ENCODE results near the gene UFC1. TPM values are rescaled to one million over a fixed set of nuclear protein-coding genes. Genes with fewer than 3 reads are reported as not detected.
A peak's percentile ranks its signal among the peaks of the same experiment; 100 is the strongest.

Gene UFC1
- total RNA-seq, 2 experiments from 2014 or later = 96.6 to 97.8 TPM

DNA sequence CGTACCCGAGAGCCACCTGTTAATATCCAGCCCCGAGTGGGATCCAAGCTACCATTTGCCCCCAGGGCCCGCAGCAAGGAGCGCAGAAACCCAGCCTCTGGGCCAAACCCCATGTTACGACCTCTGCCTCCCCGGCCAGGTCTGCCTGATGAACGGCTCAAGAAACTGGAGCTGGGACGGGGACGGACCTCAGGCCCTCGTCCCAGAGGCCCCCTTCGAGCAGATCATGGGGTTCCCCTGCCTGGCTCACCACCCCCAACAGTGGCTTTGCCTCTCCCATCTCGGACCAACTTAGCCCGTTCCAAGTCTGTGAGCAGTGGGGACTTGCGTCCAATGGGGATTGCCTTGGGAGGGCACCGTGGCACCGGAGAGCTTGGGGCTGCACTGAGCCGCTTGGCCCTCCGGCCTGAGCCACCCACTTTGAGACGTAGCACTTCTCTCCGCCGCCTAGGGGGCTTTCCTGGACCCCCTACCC, 6.9 kb downstream of the UFC1 start:
- ChIA-PET CTCF (no interaction called here), POLR2A (no interaction called here)
- Mint-ChIP-seq H3K4me3 (peak overlapping the region; percentile 93), H3K4me1 (ENCODE audit: low read depth) (peaks cover 78% of the 10 kb centered on the region), H3K9me3 (no peaks in the 10 kb centered on the region), H3K27ac (peak overlapping the region; percentile 98), H3K27me3 (no peaks in the 10 kb centered on the region), H3K36me3 (ENCODE audit: low read depth) (peaks cover 68% of the 10 kb centered on the region)
- Histone ChIP-seq H3K9me3 (ENCODE audit: control insufficient read depth in 1 of 2, insufficient read depth in 1 of 2, low read length in 2 of 2) (no peaks in the 10 kb centered on the region), H3K27me3 (ENCODE audit: control insufficient read depth in 1 of 2, insufficient read depth in 2 of 2, low read length in 2 of 2) (no peaks in the 10 kb centered on the region), H3K4me1 (ENCODE audit: insufficient read depth, low read length) (peaks cover 45% of the 10 kb centered on the region), H3K36me3 (ENCODE audit: insufficient read depth, low read length) (peaks cover 51% of the 10 kb centered on the region), H3K27ac (ENCODE audit: low read depth in 1 of 2, low read length in 2 of 2) (no peak overlapping the region), H3K4me3 (ENCODE audit: low read length) (no peak overlapping the region)
- DNase-seq (peak in 1 of 14 experiments; percentile 35), ATAC-seq (ENCODE audit: poor library complexity) (no peak)
- intact Hi-C loops (cut with DNase I, micrococcal nuclease) = no loop called here
- TF ChIP-seq, protein P1, sequence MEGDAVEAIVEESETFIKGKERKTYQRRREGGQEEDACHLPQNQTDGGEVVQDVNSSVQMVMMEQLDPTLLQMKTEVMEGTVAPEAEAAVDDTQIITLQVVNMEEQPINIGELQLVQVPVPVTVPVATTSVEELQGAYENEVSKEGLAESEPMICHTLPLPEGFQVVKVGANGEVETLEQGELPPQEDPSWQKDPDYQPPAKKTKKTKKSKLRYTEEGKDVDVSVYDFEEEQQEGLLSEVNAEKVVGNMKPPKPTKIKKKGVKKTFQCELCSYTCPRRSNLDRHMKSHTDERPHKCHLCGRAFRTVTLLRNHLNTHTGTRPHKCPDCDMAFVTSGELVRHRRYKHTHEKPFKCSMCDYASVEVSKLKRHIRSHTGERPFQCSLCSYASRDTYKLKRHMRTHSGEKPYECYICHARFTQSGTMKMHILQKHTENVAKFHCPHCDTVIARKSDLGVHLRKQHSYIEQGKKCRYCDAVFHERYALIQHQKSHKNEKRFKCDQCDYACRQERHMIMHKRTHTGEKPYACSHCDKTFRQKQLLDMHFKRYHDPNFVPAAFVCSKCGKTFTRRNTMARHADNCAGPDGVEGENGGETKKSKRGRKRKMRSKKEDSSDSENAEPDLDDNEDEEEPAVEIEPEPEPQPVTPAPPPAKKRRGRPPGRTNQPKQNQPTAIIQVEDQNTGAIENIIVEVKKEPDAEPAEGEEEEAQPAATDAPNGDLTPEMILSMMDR (IDR thresholded peaks at IDR 0.05) = no peak

DNA sequence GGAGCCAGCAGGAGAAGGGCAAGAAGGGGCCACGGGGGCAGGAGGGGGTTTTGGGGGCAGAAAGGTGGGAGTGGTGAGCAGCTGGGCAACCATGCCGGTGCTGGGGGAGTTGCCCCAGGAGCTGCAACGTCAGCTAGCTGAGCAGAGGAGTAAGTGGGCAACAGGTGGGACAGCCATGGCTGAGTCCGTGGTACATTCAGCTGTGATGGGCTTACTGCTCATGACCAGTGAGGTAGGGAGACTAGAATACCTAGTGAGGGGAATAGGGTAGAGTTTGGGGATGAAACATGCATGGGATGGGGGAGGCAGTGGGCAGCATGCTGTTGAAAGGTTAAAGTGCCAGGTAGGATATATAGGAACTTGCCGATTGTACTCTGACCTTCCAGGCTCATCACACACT, 7.9 kb downstream of the UFC1 start:
- H3K36me3 ChIP-seq (ENCODE audit: insufficient read depth, low read length) = peaks cover 51% of the 10 kb centered on the region
- no peaks in the 10 kb centered on the region for H3K27me3 ChIP-seq (ENCODE audit: control insufficient read depth in 1 of 2, insufficient read depth in 2 of 2, low read length in 2 of 2)
- DNase-seq (peak in 1 of 14 experiments; percentile 12), ATAC-seq (ENCODE audit: poor library complexity) (no peak)
- no peak overlapping the region for H3K27ac ChIP-seq (ENCODE audit: low read depth in 1 of 2, low read length in 2 of 2)
- ChIA-PET CTCF (no interaction called here), POLR2A (interaction anchor here (0.9 to 1.3 kb wide), 4 partner anchors 15 to 41 kb away, joined by 3 to 5 read pairs (median 3); partner anchors contain the start of genes B4GALT3, DEDD and NDUFS2)
- H3K36me3 Mint-ChIP-seq (ENCODE audit: low read depth) = peaks cover 76% of the 10 kb centered on the region
- H3K4me3 Mint-ChIP-seq = peak overlapping the region; percentile 93
- H3K27me3 Mint-ChIP-seq = no peaks in the 10 kb centered on the region
- H3K9me3 Mint-ChIP-seq = no peaks in the 10 kb centered on the region
- peaks cover 50% of the 10 kb centered on the region for H3K4me1 ChIP-seq (ENCODE audit: insufficient read depth, low read length)
- intact Hi-C loops (cut with DNase I, micrococcal nuclease) = loop anchor here in 1 of 2 experiments (2.0 kb wide), 1 partner anchor 15 kb away; the partner anchor contains the start of gene B4GALT3
- peak overlapping the region; percentile 98 for H3K27ac Mint-ChIP-seq
- H3K4me1 Mint-ChIP-seq (ENCODE audit: low read depth) = peaks cover 83% of the 10 kb centered on the region
- H3K4me3 ChIP-seq (ENCODE audit: low read length) = no peak overlapping the region
- TF ChIP-seq, protein P1 (IDR thresholded peaks at IDR 0.05) = no peak
- H3K9me3 ChIP-seq (ENCODE audit: control insufficient read depth in 1 of 2, insufficient read depth in 1 of 2, low read length in 2 of 2) = no peaks in the 10 kb centered on the region

DNA sequence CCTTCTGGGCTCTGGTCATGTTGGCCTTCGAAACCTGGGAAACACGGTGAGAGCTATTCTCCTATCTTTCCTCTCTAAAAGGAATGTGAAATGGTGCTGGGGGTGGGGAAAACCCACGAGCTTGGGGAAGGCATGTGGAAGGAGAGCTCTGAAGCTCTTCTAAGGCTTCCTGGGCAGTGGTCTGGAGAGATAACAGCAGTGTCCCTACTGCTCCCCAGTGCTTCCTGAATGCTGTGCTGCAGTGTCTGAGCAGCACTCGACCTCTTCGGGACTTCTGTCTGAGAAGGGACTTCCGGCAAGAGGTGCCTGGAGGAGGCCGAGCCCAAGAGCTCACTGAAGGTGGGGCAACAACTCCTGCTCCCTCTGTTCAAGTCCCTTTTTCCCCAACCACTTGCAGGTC, 8.3 kb downstream of the UFC1 start:
- Histone ChIP-seq H3K4me3 (ENCODE audit: low read length) (no peak overlapping the region), H3K9me3 (ENCODE audit: control insufficient read depth in 1 of 2, insufficient read depth in 1 of 2, low read length in 2 of 2) (no peaks in the 10 kb centered on the region), H3K36me3 (ENCODE audit: insufficient read depth, low read length) (peaks cover 51% of the 10 kb centered on the region), H3K27me3 (ENCODE audit: control insufficient read depth in 1 of 2, insufficient read depth in 2 of 2, low read length in 2 of 2) (no peaks in the 10 kb centered on the region), H3K4me1 (ENCODE audit: insufficient read depth, low read length) (peaks cover 54% of the 10 kb centered on the region), H3K27ac (ENCODE audit: low read depth in 1 of 2, low read length in 2 of 2) (no peak overlapping the region)
- H3K4me3 Mint-ChIP-seq = peak overlapping the region; percentile 93
- ATAC-seq (ENCODE audit: poor library complexity) (no peak), DNase-seq (no peak)
- peaks cover 73% of the 10 kb centered on the region for H3K36me3 Mint-ChIP-seq (ENCODE audit: low read depth)
- POLR2A ChIA-PET = interaction anchor here (0.9 to 1.3 kb wide), 4 partner anchors 15 to 40 kb away, joined by 3 to 5 read pairs (median 3); partner anchors contain the start of genes B4GALT3, DEDD and NDUFS2
- CTCF ChIA-PET = no interaction called here
- TF ChIP-seq, protein P1 (IDR thresholded peaks at IDR 0.05) = no peak
- peaks cover 85% of the 10 kb centered on the region for H3K4me1 Mint-ChIP-seq (ENCODE audit: low read depth)
- H3K9me3 Mint-ChIP-seq = no peaks in the 10 kb centered on the region
- H3K27ac Mint-ChIP-seq = peak overlapping the region; percentile 98
- no peaks in the 10 kb centered on the region for H3K27me3 Mint-ChIP-seq
- intact Hi-C loops (cut with DNase I, micrococcal nuclease) = loop anchor here in 1 of 2 experiments (2.0 kb wide), 1 partner anchor 15 kb away; the partner anchor contains the start of gene B4GALT3

All from CD4-positive, alpha-beta T cell (primary cell).